DND-41 (cell line): ENCODE data around the gene APOBEC4.

Experiments used
- ATAC-seq: fragments of 200-7000 bp; cut with Tn5 transposase; 3 replicates; pipeline ENCODE4 v1.9.1; 2021; ENCODE audit warnings: low read depth; ENCODE audit not compliant: insufficient read depth
- DNase-seq: peaks from one replicate; pipeline ENCODE4 v3.0.0-alpha.2; 2020
- H2AFZ ChIP-seq: 2 replicates; pipeline ENCODE4 v1.6.0; 2012; ENCODE audit warnings: low read depth, low read length
- H3K27ac ChIP-seq: 2 replicates; pipeline ENCODE4 v1.5.1; 2012; ENCODE audit warnings: low read length, inconsistent platforms
- H3K27me3 ChIP-seq: fragments of 200-600 bp; sonication (generic); 2 replicates; pipeline ENCODE4 v1.6.0; 2012; ENCODE audit warnings: low read length, mild to moderate bottlenecking, inconsistent platforms; ENCODE audit not compliant: insufficient read depth, poor library complexity
- H3K36me3 ChIP-seq: 2 replicates; pipeline ENCODE4 v1.5.1; 2012; ENCODE audit warnings: low read length, inconsistent platforms; ENCODE audit not compliant: insufficient read depth
- H3K4me1 ChIP-seq: 2 replicates; pipeline ENCODE4 v1.5.1; 2012; ENCODE audit warnings: mild to moderate bottlenecking, low read length; ENCODE audit not compliant: insufficient read depth
- H3K4me2 ChIP-seq: 2 replicates; pipeline ENCODE4 v1.6.0; 2012; ENCODE audit warnings: mild to moderate bottlenecking, moderate library complexity, low read length, inconsistent platforms; ENCODE audit not compliant: insufficient read depth
- H3K4me3 ChIP-seq, 2 experiments: fragments of 200-600 bp in 1 of 2; shearing (Covaris generic) in 1 of 2; 2 replicates each; pipeline ENCODE4 v1.5.1; 2012 to 2016; ENCODE audit warnings: inconsistent platforms in 2 of 2, low read length in 2 of 2, mild to moderate bottlenecking in 2 of 2, low read depth in 1 of 2, moderate library complexity in 1 of 2
- H3K79me2 ChIP-seq: 2 replicates; pipeline ENCODE4 v1.6.0; 2012; ENCODE audit warnings: low read length, inconsistent platforms; ENCODE audit not compliant: insufficient read depth
- H3K9ac ChIP-seq: 2 replicates; pipeline ENCODE4 v1.6.0; 2012; ENCODE audit warnings: low read depth, mild to moderate bottlenecking, inconsistent platforms, low read length, moderate library complexity
- H3K9me3 ChIP-seq: 2 replicates; pipeline ENCODE4 v1.5.1; 2012; ENCODE audit warnings: low read length, moderate library complexity, mild to moderate bottlenecking, inconsistent platforms; ENCODE audit not compliant: insufficient read depth, severe bottlenecking
- H4K20me1 ChIP-seq: 2 replicates; pipeline ENCODE4 v1.6.0; 2012; ENCODE audit warnings: low read length; ENCODE audit not compliant: insufficient read depth
- EZH2 ChIP-seq: IDR thresholded peaks from 3 replicates; pipeline ENCODE4 v1.6.1; 2012; ENCODE audit warnings: borderline replicate concordance, low read depth, mild to moderate bottlenecking, moderate library complexity, low read length, inconsistent platforms; ENCODE audit not compliant: severe bottlenecking
- TF ChIP-seq, protein P1 (sequence below): IDR thresholded peaks from 2 replicates; pipeline ENCODE4 v1.5.1; 2012; ENCODE audit warnings: borderline replicate concordance, low read length, moderate library complexity, mild to moderate bottlenecking; ENCODE audit not compliant: poor library complexity, severe bottlenecking; ENCODE audit errors: extremely low read depth

APOBEC4 gene

DNA sequence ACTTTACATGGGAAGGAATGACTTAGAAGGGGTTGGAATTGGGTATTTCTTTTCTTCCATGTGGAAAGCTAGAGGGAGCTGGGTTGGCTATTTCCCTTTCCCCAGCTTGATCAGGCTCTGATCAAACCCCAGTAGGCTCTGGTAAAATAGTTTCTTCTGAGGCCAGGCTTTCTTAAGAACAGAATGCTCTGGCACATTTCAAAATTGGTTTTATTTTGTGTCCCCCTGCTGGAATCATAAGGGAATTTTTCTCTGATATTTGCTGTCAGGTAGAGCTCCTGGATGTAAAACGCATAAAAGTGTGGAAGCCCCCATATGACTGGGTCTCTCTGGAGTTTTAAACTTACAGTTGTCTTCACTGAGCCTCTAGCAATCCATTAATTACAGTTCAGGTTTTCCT lies 17.1 kb upstream of the APOBEC4 start:
- Histone ChIP-seq H3K79me2 (no peaks in the 10 kb centered on the region), H4K20me1 (no peaks in the 10 kb centered on the region), H3K9ac (no peak overlapping the region), H3K4me2 (no peak overlapping the region), H3K27me3 (peaks cover 7% of the 10 kb centered on the region), H3K36me3 (no peaks in the 10 kb centered on the region), H2AFZ (no peak overlapping the region), H3K4me3 (no peak overlapping the region), H3K27ac (no peak overlapping the region), H3K4me1 (no peaks in the 10 kb centered on the region), H3K9me3 (no peaks in the 10 kb centered on the region)
- DNase-seq (no peak), ATAC-seq (no peak)
- TF ChIP-seq EZH2, result no peak
- TF ChIP-seq, protein P1, sequence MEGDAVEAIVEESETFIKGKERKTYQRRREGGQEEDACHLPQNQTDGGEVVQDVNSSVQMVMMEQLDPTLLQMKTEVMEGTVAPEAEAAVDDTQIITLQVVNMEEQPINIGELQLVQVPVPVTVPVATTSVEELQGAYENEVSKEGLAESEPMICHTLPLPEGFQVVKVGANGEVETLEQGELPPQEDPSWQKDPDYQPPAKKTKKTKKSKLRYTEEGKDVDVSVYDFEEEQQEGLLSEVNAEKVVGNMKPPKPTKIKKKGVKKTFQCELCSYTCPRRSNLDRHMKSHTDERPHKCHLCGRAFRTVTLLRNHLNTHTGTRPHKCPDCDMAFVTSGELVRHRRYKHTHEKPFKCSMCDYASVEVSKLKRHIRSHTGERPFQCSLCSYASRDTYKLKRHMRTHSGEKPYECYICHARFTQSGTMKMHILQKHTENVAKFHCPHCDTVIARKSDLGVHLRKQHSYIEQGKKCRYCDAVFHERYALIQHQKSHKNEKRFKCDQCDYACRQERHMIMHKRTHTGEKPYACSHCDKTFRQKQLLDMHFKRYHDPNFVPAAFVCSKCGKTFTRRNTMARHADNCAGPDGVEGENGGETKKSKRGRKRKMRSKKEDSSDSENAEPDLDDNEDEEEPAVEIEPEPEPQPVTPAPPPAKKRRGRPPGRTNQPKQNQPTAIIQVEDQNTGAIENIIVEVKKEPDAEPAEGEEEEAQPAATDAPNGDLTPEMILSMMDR, result no peak

DNA sequence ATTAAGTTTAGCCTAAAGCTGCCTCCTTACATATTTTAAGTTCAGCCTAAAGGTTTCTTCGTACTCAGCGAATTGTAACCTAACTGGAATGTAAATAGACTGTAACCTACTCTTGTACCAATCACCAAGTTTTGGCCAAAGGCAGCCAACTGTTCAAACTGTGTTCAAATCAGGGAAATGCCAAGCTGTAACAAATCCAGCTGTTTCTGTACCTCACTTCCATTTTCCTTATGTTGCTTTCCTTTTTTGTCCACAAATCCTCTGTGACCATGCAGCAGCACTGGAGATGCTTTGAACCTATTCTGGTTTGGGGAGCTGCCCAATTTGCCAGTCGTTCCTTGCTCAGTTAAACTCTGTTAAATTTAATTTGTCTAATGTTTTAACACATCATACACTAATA lies 3.2 kb upstream of the APOBEC4 start:
- Histone ChIP-seq H3K4me3 (no peak overlapping the region), H3K9me3 (no peaks in the 10 kb centered on the region), H3K36me3 (no peaks in the 10 kb centered on the region), H4K20me1 (no peaks in the 10 kb centered on the region), H3K4me1 (no peaks in the 10 kb centered on the region), H3K9ac (no peak overlapping the region), H3K4me2 (no peak overlapping the region), H2AFZ (no peak overlapping the region), H3K79me2 (no peaks in the 10 kb centered on the region), H3K27ac (no peak overlapping the region), H3K27me3 (no peaks in the 10 kb centered on the region)
- no peak for DNase-seq
- ATAC-seq, result no peak
- no peak for TF ChIP-seq EZH2
- TF ChIP-seq, protein P1, result no peak

DNA sequence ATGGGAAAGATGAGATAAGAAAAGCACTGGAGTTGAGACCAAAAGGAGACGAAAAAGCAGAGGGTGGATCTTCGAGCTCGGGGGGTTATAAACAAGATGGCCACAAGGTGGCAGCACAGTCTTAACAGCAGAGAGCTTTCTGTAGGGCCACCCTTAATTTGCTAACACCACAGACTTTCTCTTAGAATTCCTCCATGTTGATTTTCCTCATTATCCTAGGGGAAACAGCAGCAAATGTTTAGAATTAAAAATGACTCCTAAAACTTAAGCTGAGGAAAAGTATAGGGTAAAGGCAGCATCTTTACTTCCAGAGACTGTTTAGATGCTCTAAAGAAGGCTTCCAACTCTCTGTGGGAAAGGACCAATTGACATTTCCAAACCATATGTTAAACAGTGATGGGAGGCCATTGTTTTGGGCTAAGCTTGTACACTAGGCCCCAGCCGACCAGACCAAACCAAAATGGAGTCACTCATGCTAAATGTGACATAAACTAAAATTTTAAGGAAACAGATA lies 2.5 kb upstream of the APOBEC4 start:
- H3K4me1 ChIP-seq, result no peaks in the 10 kb centered on the region
- ATAC-seq (peak; percentile 96), DNase-seq (peak; percentile 73)
- H3K9ac ChIP-seq, result no peak overlapping the region
- no peaks in the 10 kb centered on the region for H4K20me1 ChIP-seq
- H3K9me3 ChIP-seq, result no peaks in the 10 kb centered on the region
- H3K4me3 ChIP-seq, result no peak overlapping the region
- H3K27me3 ChIP-seq, result no peaks in the 10 kb centered on the region
- H2AFZ ChIP-seq, result peak overlapping the region; percentile 42; the same call in 1 of the 2 replicates
- no peaks in the 10 kb centered on the region for H3K79me2 ChIP-seq
- no peak overlapping the region for H3K27ac ChIP-seq
- no peak overlapping the region for H3K4me2 ChIP-seq
- no peaks in the 10 kb centered on the region for H3K36me3 ChIP-seq
- TF ChIP-seq, protein P1, result peak; percentile 90
- no peak for TF ChIP-seq EZH2

DNA sequence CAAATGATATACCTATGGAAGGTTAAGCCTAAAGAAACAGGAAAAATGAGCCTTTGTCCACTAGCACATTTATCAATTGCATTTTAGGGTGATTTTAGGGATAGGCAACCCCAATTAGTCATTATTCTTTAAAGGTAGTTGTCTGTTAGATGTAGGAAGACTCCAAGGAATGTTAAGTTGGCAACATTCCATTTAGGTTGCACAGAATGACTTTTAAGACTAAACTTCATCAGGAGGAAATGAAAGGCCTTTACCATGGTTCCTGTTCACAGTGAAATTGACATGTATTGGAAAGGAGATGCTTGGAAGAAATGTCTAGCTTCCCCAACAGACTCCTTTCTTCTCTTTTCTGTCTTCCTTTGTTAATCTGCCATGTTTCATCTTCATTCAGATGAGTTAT lies 1.6 kb upstream of the APOBEC4 start:
- Histone ChIP-seq H3K4me1 (no peaks in the 10 kb centered on the region), H3K27me3 (no peaks in the 10 kb centered on the region), H3K79me2 (no peaks in the 10 kb centered on the region), H3K4me3 (no peak overlapping the region), H4K20me1 (no peaks in the 10 kb centered on the region), H3K27ac (no peak overlapping the region), H3K4me2 (no peak overlapping the region), H2AFZ (no peak overlapping the region), H3K9ac (no peak overlapping the region), H3K36me3 (no peaks in the 10 kb centered on the region), H3K9me3 (no peaks in the 10 kb centered on the region)
- DNase-seq (no peak), ATAC-seq (no peak)
- TF ChIP-seq, protein P1, result no peak
